Neural cell (in vitro differentiated cells): ENCODE data around the gene DHX15. TPM values are rescaled to one million over a fixed set of nuclear protein-coding genes. Genes with fewer than 3 reads are reported as not detected.

Experiments
- H2AFZ ChIP-seq: fragments of 200-600, 300-800 bp; sonication (generic), shearing (Covaris generic); 2 replicates; pipeline ENCODE4 v1.6.0; 2014; ENCODE audit warnings: low read depth, mild to moderate bottlenecking, antibody characterized with exemption, low read length, moderate library complexity
- H3F3A ChIP-seq: fragments of 200-600 bp; shearing (Covaris generic); 2 replicates; pipeline ENCODE4 v1.6.1; 2016; ENCODE audit warnings: mild to moderate bottlenecking, moderate library complexity, mixed read lengths, antibody characterized with exemption, low read length; ENCODE audit not compliant: insufficient read depth, poor library complexity, severe bottlenecking
- H3K27ac ChIP-seq: fragments of 200-600, 300-800 bp; sonication (generic), shearing (Covaris generic); 2 replicates; pipeline ENCODE4 v1.5.1; 2014; ENCODE audit warnings: mild to moderate bottlenecking, low read length, moderate library complexity
- H3K27me3 ChIP-seq: fragments of 300-800, 200-600 bp; sonication (generic), shearing (Covaris generic); 2 replicates; pipeline ENCODE4 v1.6.0; 2014; ENCODE audit warnings: mild to moderate bottlenecking, low read depth, low read length, moderate library complexity; ENCODE audit not compliant: insufficient read depth
- H3K36me3 ChIP-seq: fragments of 300-800, 200-600 bp; sonication (generic), shearing (Covaris generic); 2 replicates; pipeline ENCODE4 v1.5.1; 2014; ENCODE audit warnings: mild to moderate bottlenecking, antibody characterized with exemption, low read length, moderate library complexity; ENCODE audit not compliant: insufficient read depth
- H3K4me2 ChIP-seq: fragments of 300-800, 200-600 bp; sonication (generic), shearing (Covaris generic); 2 replicates; pipeline ENCODE4 v1.6.0; 2014; ENCODE audit warnings: mild to moderate bottlenecking, low read length
- H3K4me3 ChIP-seq: fragments of 300-800, 200-600 bp; sonication (generic), shearing (Covaris generic); 2 replicates; pipeline ENCODE4 v1.5.1; 2014; ENCODE audit warnings: mild to moderate bottlenecking, low read length, moderate library complexity
- H3K79me2 ChIP-seq: fragments of 200-600 bp; shearing (Covaris generic); replicated peaks from 2 replicates; pipeline ENCODE4 v1.6.0; 2014; ENCODE audit warnings: mild to moderate bottlenecking, low read length, moderate library complexity; ENCODE audit not compliant: insufficient read depth
- H3K9ac ChIP-seq: fragments of 300-800, 200-600 bp; sonication (generic), shearing (Covaris generic); 2 replicates; pipeline ENCODE4 v1.6.1; 2016; ENCODE audit warnings: mild to moderate bottlenecking, low read length, mixed read lengths
- H3K9me2 ChIP-seq: fragments of 200-600 bp; shearing (Covaris generic); 2 replicates; pipeline ENCODE4 v1.6.1; 2016; ENCODE audit warnings: mild to moderate bottlenecking, low read length, mixed read lengths; ENCODE audit not compliant: insufficient read depth
- H3K9me3 ChIP-seq: fragments of 200-600, 300-800 bp; sonication (generic), shearing (Covaris generic); 2 replicates; pipeline ENCODE4 v1.6.1; 2016; ENCODE audit warnings: mild to moderate bottlenecking, mixed run types, low read length, moderate library complexity, mixed read lengths
- H4K20me1 ChIP-seq: fragments of 200-600 bp; shearing (Covaris generic); 2 replicates; pipeline ENCODE4 v1.6.1; 2016; ENCODE audit warnings: mild to moderate bottlenecking, mixed run types; ENCODE audit not compliant: insufficient read depth
- EP300 ChIP-seq: fragments of 450-650 bp; conservative IDR thresholded peaks from 2 replicates; pipeline ENCODE4 v1.6.1; 2014; ENCODE audit warnings: antibody characterized with exemption, mild to moderate bottlenecking, moderate library complexity; ENCODE audit not compliant: poor library complexity, severe bottlenecking
- EZH2 ChIP-seq: fragments of 200-600, 300-800 bp; shearing (Covaris generic), sonication (generic); IDR thresholded peaks from 2 replicates; pipeline ENCODE4 v1.6.1; 2014; ENCODE audit warnings: antibody characterized with exemption, low read length, borderline replicate concordance, mild to moderate bottlenecking; ENCODE audit not compliant: insufficient read depth, poor library complexity, severe bottlenecking
- MXI1 ChIP-seq: fragments of 450-650 bp; conservative IDR thresholded peaks from 2 replicates; pipeline ENCODE4 v1.6.1; 2014; ENCODE audit warnings: antibody characterized with exemption, mild to moderate bottlenecking; ENCODE audit not compliant: poor library complexity, severe bottlenecking
- POLR2AphosphoS5 ChIP-seq: IDR thresholded peaks from 2 replicates; pipeline ENCODE4 v1.6.1; 2012
- RAD21 ChIP-seq: fragments of 450-650 bp; conservative IDR thresholded peaks from 2 replicates; pipeline ENCODE4 v1.6.1; 2014; ENCODE audit warnings: antibody characterized with exemption, mild to moderate bottlenecking, moderate library complexity
- SMC3 ChIP-seq: fragments of 450-650 bp; conservative IDR thresholded peaks from 2 replicates; pipeline ENCODE4 v1.6.1; 2014; ENCODE audit warnings: antibody characterized with exemption, mild to moderate bottlenecking, moderate library complexity; ENCODE audit not compliant: poor library complexity
- TAF1 ChIP-seq: IDR thresholded peaks from 2 replicates; pipeline ENCODE4 v1.6.1; 2012; ENCODE audit warnings: low read depth
- polyA plus RNA-seq: library from polyadenylated mRNA; depleted of rRNA; stranded (reverse); fragments of >200 nt; gene quantifications from 2 replicates; pipeline ENCODE4 v1.2.3, GENCODE V29; 2014
- TF ChIP-seq, protein P1 (sequence below): IDR thresholded peaks from 2 replicates; pipeline ENCODE4 v1.6.1; 2012; ENCODE audit warnings: borderline replicate concordance
- TF ChIP-seq, protein P2 (sequence below): fragments of 450-650 bp; IDR thresholded peaks from 2 replicates; pipeline ENCODE4 v1.5.1; 2014; ENCODE audit warnings: antibody characterized with exemption, mild to moderate bottlenecking, moderate library complexity; ENCODE audit not compliant: poor library complexity, severe bottlenecking

DHX15 gene
- polyA plus RNA-seq, 1 donor from 2014 or later: 368 TPM

DNA sequence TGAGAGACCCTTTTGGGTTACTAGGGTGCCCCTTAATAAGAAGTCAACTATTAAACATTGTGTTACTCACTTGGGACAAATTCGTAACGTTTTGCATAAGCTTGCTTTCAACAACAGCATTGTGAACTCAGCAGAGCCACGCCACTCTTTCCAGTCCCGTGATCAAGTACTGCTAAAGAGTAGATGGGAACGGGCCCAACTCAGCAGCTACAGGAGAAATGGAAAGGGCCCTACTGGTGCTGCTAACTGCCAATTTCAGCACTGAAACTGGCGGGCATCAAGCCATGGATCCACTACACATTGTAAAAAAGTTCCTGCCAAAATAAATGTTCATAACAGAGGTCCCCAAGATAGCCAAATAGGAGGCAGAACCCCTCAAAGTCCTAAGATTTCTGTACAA, 19.0 kb upstream of the DHX15 start:
- no peaks in the 10 kb centered on the region for H3K9me2 ChIP-seq
- no peak overlapping the region for H3K4me2 ChIP-seq
- TF ChIP-seq MXI1: no peak
- H3F3A ChIP-seq: no peaks in the 10 kb centered on the region
- no peak overlapping the region for H3K27ac ChIP-seq
- H3K4me3 ChIP-seq: no peak overlapping the region
- no peak overlapping the region for H3K9ac ChIP-seq
- H2AFZ ChIP-seq: no peak overlapping the region
- H3K9me3 ChIP-seq: no peaks in the 10 kb centered on the region
- H3K36me3 ChIP-seq: no peaks in the 10 kb centered on the region
- no peaks in the 10 kb centered on the region for H4K20me1 ChIP-seq
- no peaks in the 10 kb centered on the region for H3K27me3 ChIP-seq
- H3K79me2 ChIP-seq: no peaks in the 10 kb centered on the region

DNA sequence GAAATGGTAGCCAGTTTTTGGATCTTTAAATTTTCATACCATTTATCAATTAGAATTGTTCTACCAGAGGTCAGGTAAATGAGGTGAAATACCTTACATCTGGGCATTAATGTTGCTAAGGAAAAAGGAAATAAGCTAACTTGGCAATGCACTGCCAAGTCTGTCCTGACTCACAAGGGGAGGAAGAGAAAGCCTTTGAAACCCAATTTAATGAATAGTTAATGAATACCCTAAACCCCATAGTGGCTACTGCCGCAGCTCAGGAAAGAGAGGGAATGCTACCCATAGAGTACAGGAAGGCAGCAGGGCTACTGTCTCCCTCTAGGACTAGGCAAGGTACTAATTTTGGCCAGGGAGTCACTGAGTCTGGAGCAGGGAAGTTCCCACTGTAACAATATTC, 16.8 kb upstream of the DHX15 start:
- Histone ChIP-seq H3K79me2 (no peaks in the 10 kb centered on the region), H3F3A (no peaks in the 10 kb centered on the region)
- TF ChIP-seq MXI1: no peak
- no peak for TF ChIP-seq EP300
- TF ChIP-seq POLR2AphosphoS5: no peak
- TF ChIP-seq TAF1: no peak
- TF ChIP-seq, protein P1, sequence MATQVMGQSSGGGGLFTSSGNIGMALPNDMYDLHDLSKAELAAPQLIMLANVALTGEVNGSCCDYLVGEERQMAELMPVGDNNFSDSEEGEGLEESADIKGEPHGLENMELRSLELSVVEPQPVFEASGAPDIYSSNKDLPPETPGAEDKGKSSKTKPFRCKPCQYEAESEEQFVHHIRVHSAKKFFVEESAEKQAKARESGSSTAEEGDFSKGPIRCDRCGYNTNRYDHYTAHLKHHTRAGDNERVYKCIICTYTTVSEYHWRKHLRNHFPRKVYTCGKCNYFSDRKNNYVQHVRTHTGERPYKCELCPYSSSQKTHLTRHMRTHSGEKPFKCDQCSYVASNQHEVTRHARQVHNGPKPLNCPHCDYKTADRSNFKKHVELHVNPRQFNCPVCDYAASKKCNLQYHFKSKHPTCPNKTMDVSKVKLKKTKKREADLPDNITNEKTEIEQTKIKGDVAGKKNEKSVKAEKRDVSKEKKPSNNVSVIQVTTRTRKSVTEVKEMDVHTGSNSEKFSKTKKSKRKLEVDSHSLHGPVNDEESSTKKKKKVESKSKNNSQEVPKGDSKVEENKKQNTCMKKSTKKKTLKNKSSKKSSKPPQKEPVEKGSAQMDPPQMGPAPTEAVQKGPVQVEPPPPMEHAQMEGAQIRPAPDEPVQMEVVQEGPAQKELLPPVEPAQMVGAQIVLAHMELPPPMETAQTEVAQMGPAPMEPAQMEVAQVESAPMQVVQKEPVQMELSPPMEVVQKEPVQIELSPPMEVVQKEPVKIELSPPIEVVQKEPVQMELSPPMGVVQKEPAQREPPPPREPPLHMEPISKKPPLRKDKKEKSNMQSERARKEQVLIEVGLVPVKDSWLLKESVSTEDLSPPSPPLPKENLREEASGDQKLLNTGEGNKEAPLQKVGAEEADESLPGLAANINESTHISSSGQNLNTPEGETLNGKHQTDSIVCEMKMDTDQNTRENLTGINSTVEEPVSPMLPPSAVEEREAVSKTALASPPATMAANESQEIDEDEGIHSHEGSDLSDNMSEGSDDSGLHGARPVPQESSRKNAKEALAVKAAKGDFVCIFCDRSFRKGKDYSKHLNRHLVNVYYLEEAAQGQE: no peak
- TF ChIP-seq RAD21: no peak
- TF ChIP-seq EZH2: no peak
- no peak for TF ChIP-seq SMC3
- TF ChIP-seq, protein P2, sequence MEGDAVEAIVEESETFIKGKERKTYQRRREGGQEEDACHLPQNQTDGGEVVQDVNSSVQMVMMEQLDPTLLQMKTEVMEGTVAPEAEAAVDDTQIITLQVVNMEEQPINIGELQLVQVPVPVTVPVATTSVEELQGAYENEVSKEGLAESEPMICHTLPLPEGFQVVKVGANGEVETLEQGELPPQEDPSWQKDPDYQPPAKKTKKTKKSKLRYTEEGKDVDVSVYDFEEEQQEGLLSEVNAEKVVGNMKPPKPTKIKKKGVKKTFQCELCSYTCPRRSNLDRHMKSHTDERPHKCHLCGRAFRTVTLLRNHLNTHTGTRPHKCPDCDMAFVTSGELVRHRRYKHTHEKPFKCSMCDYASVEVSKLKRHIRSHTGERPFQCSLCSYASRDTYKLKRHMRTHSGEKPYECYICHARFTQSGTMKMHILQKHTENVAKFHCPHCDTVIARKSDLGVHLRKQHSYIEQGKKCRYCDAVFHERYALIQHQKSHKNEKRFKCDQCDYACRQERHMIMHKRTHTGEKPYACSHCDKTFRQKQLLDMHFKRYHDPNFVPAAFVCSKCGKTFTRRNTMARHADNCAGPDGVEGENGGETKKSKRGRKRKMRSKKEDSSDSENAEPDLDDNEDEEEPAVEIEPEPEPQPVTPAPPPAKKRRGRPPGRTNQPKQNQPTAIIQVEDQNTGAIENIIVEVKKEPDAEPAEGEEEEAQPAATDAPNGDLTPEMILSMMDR: no peak

DNA sequence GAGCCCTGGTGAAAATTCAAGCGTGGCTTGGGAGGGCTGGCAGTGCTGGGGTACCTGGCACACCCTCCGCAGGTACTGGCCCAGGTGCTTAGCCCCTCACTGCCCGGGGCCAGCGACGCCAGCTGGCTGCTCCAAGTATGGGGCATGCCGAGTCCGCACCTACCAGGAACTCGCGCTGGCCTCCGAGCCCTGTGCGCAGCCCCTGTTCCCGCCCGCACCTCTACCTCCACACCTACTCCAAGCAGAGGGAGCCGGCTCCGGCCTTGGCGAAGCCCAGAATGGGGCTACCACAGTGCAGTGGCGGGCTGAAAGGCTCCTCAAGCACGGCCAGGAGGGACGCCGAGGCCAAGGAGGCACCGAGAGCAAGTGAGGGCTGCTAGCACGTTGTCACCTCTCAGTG, 14.9 kb upstream of the DHX15 start:
- H4K20me1 ChIP-seq: no peaks in the 10 kb centered on the region
- H3K36me3 ChIP-seq: no peaks in the 10 kb centered on the region
- no peak overlapping the region for H2AFZ ChIP-seq
- H3K9me2 ChIP-seq: no peaks in the 10 kb centered on the region
- no peaks in the 10 kb centered on the region for H3K9me3 ChIP-seq
- H3K79me2 ChIP-seq: no peaks in the 10 kb centered on the region
- H3K27me3 ChIP-seq: no peaks in the 10 kb centered on the region
- no peak overlapping the region for H3K4me2 ChIP-seq
- TF ChIP-seq EZH2 (no peak), MXI1 (no peak), RAD21 (no peak), POLR2AphosphoS5 (no peak)
- no peak overlapping the region for H3K4me3 ChIP-seq
- H3F3A ChIP-seq: no peaks in the 10 kb centered on the region
- H3K9ac ChIP-seq: no peak overlapping the region
- no peak overlapping the region for H3K27ac ChIP-seq

More for the DNA sequence above, 16.8 kb upstream of the DHX15 start:
- no peak overlapping the region for H3K4me2 ChIP-seq
- no peaks in the 10 kb centered on the region for H3K27me3 ChIP-seq
- no peaks in the 10 kb centered on the region for H3K9me3 ChIP-seq
- H3K9ac ChIP-seq: no peak overlapping the region
- H3K27ac ChIP-seq: no peak overlapping the region
- no peaks in the 10 kb centered on the region for H3K36me3 ChIP-seq
- no peak overlapping the region for H3K4me3 ChIP-seq
- H4K20me1 ChIP-seq: no peaks in the 10 kb centered on the region
- no peaks in the 10 kb centered on the region for H3K9me2 ChIP-seq
- H2AFZ ChIP-seq: no peak overlapping the region
